HCEC 1CT (cell line): ENCODE results near the gene C12orf57.

Experiments used
- DNase-seq: peaks from one replicate; pipeline ENCODE4 v3.0.0-alpha.2; 2017

C12orf57 gene

DNA sequence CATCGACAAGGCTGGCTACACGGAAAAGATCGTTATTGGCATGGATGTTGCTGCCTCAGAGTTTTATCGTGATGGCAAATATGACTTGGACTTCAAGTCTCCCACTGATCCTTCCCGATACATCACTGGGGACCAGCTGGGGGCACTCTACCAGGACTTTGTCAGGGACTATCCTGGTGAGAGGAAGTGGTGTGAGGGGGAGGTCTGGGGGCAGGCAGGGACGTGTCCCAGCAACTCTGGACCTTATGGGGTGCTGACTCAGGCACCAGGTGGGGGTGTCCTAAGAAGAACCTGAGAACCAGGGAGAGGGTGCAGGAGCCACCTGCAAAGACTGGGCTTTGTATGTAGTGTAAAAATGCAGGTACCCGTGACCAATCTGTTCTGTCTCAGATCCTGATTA, 24.2 kb upstream of the C12orf57 start:
- no peak for DNase-seq

DNA sequence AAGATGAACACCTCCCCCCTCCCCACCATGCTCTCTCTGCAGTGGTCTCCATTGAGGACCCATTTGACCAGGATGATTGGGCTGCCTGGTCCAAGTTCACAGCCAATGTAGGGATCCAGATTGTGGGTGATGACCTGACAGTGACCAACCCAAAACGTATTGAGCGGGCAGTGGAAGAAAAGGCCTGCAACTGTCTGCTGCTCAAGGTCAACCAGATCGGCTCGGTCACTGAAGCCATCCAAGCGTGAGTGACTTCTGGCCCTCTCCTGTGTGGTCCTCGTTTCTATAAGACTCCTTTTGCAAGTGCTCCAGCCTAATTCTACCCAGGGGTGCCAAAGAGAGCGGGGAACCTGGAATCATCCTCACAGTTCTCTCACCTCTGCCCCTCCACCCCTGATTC, 22.3 kb upstream of the C12orf57 start:
- no peak for DNase-seq

DNA sequence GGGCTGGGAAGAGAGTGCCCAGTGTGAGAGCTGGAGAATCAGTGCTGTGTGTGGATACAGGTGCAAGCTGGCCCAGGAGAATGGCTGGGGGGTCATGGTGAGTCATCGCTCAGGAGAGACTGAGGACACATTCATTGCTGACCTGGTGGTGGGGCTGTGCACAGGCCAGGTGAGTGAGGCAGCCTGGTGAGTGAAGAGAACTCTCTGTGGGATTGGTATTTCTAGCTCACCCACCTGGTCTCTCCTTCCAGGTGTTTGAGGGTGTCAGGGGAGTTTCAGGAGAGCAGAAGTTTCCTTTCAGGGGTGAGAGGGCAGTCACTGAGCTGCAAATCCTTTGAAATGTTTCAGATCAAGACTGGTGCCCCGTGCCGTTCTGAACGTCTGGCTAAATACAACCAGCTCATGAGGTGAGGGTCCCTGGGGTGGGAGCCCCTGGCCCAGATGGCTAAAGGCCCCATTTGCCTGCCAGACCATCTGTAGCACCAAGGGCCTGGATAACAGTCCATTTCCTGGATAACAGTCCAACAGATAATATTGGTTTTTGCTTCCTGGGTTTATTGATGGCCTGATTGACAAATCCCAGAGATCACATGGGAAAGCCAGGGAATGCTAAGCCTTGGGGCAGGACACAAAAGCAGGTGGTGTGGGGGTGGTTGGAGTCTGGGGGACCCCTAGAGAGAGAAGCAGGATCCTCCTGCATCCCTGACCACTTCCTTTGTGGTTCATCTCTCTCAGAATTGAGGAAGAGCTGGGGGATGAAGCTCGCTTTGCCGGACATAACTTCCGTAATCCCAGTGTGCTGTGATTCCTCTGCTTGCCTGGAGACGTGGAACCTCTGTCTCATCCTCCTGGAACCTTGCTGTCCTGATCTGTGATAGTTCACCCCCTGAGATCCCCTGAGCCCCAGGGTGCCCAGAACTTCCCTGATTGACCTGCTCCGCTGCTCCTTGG, 21.6 kb upstream of the C12orf57 start:
- DNase-seq = no peak

DNA sequence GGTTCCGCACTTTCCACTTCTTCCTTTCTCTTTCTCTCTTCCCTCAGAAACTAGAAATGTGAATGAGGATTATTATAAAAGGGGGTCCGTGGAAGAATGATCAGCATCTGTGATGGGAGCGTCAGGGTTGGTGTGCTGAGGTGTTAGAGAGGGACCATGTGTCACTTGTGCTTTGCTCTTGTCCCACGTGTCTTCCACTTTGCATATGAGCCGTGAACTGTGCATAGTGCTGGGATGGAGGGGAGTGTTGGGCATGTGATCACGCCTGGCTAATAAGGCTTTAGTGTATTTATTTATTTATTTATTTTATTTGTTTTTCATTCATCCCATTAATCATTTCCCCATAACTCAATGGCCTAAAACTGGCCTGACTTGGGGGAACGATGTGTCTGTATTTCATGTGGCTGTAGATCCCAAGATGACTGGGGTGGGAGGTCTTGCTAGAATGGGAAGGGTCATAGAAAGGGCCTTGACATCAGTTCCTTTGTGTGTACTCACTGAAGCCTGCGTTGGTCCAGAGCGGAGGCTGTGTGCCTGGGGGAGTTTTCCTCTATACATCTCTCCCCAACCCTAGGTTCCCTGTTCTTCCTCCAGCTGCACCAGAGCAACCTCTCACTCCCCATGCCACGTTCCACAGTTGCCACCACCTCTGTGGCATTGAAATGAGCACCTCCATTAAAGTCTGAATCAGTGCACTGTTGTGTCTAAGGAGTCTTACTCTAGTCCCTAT, 20.7 kb upstream of the C12orf57 start:
- no peak for DNase-seq

DNA sequence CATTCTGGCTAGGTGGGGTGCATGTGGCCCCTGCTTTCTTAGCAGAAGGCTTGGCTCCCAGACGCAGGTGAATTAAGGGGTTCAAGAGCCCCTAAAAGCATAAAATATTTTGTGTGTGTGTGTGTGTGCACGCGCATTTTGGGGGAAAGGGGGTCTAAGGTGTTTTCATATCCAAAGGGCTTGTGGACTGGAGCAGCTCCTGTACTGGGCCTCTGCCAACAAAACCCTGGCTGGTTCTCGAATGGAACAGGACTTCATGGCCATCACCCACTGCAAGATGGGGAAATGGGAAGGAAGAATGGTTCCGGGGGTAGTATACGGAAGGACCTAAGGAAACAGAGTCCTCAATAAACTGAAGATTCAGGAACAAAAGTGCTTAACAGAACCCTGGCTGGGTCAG, 20.0 kb upstream of the C12orf57 start:
- no peak for DNase-seq

DNA sequence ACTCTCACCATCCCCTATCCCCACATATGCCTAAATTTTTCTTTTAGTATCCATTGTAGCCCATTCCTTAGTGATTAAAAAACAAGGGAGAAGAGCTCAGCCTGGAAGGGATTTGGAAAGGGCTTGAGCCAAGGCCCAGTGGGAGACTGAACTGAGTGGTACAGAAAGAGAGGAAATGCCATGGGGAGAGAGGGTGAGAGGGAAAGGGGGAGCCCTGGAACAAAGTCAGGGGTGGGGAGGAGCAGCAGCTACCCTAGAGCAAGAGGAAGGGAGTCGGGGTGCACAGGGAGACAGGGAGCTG, 18.6 kb upstream of the C12orf57 start:
- no peak for DNase-seq

DNA sequence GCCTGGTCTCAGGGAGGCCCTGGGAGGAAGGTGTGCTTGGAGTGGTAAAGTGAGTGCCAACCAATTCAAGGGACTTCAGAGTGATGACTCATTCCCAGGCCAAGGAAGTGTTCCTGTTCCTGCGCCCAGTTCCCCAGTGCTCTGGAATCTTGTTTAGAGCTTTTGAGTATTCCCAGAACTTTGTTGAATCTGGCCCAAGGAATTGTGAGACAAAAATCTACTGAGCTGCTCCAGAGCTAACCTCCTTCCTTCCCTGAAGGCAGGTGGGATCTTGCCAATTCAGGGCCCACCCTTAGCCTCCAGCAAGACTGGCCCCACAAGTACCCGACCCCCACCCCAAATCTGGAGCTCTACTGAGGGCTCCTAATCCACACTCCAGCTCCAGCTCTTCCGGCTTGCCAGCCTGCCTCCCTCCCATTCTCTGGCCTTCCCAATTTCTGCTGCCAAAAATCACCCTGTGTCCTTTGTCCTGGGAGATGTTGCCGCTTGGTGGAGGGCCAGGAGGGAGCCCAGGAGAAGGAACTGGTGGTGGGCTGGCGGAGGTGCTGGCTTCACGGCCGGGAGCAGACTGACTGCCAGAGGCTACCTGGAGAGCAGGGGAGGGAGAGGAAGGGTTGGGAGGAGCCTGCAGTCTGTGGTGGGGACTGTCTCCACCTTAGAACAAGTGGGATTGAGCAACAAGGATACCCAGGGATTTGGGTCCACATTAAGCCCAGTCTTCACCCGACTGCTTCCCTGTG, 18.1 kb upstream of the C12orf57 start:
- DNase-seq = peak; percentile 90

DNA sequence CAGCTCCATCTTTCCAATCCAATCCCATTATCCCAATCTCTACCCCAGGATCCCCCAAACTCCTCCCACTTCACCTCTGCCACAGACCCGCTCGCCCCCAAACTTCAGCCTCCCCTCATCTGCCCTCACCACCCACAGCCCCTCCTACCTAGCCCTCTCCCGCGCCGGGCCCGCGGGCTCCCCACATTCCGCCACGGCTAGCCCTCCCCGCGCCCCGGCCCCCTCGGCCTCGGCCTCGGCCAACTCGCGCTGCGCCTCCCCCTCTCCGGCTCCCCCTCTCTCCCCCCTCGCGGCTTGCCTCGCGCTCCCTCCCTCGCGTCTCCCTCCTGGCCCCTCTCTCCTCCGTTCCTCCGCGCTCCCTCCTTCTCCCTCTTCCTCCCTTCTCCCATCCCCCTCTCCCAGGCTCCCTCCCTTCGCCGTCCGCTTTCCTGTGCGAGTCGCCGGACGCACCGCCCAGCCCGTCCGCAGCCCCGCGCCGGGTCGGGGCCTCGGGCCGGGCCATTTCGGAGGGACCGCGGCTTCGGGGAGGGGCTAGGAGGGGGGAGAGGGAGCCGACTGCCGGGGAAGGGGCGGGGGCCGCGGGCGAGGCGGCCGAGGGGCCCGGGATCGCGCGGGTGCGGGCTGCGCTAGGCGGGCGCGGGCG, 16.3 kb upstream of the C12orf57 start, which contains the start of gene ATN1:
TSS of gene ATN1 (plus strand) at position 581 of the 643 bp plus-strand sequence. CDS start 6,043 bp downstream, outside the sequence.
- DNase-seq = peak; percentile 77

DNA sequence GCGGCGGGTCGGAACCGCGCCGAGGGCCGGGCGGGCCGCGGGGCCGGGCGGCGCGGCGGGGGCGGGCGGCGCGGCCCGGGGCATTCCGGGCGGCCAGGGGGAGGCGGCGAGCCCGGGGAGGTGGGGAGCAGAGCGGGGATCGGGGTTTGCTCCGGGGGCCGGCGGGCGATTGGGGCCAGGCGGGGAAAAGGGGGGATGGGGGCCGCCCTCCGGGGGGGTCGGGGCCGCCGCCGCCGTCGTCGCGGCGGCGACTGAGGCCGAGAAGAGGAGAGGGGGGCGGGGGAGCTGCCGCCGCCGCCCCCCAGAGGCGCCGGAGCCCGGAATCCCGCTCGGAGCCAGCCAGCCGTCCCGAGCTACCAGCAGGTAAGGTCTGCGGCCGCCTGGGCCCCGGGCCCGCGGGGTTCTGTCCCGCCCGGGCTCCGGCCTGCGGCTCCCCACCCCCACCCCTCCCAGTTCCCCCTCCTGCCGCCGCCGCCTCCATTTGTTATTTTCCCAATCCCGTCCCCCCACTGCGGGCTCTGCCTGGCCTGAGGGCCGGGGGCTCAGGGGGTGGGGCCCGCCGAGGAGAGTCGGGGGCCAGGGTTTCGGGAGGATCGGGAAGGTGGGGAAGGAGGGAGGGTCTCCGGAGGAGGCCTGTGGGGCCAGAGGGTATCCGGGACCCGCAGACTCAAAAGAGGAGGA, 15.7 kb upstream of the C12orf57 start:
- DNase-seq = no peak

DNA sequence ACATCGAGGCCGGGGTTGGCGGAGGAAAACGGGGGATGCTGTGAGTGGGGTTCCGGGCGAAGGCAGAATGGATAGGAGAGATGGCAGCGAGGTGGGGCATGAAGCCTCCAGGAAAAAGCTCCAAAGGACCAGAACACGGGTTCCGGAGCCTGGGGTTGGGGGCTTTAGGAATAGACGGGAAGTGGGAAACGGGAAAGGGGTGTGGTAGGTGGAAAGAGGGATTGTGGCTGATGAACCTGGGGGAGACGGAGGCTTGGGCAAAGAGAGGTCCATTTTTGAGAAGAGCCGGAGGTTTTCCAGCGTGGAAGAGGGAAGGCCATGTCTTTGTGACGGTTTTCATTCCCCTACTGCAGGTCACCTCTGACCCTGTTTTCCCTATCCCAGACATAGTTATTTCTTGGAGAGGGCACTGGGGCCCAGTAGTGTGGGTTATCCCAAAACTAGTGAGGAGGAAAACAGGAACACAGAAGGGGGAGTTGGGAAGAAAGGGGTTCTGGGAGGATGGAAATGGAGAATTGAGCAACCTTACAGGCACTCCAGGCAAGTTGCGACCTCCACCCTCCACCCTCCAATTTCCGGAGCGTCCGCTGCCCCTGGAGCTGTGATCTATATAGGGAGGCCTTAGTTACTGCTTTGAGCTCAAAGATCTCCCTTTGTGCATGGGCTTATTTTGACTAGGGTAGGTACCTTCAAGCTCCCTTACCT, 15.0 kb upstream of the C12orf57 start:
- DNase-seq = no peak

DNA sequence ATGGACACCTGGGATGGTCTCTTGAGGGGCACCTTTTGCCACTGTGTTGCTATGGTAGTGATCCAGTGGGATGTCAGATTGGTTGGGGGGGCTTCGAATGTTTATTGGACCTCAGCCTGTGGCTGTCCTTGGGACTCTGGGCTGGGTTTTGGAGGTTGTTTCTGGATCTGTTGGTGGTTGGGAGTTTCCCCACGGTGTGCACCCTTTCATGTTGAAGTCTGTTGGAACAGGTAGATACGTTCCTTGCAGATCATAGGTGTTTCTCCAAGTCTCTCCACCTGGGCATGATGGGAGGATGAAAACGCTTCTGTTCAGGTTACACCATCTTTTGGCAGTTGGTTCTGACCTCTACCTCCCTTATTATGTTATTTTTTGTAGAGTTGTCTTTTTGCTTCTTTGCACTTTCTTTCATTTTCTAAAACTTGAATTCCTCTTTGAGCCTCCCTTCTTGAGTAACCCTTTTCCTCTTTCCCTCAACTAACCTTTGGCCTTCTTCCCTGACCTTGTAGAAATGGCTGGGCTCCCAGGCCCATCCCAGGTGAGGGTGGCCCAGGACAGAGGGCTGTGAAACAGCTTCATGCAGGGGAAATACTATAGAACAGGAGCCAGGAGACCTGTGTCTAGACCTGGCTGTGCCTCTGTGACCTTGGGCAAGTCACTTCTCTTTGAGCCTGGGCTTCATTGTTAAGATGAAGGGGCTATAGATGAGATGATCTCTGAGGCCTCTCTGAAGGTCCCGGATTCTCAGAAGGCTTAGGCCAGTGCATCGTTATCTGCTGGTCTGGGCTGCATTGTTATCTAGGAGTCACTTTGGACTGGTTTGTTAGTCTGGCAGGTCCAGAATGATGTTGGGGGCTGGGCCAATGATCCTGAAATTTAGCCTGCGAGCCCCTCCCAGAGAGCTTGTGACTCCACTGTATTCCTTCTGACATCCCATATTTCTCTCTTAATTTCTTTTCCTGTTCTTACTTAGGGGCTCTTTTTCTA, 14.1 kb upstream of the C12orf57 start:
- no peak for DNase-seq

DNA sequence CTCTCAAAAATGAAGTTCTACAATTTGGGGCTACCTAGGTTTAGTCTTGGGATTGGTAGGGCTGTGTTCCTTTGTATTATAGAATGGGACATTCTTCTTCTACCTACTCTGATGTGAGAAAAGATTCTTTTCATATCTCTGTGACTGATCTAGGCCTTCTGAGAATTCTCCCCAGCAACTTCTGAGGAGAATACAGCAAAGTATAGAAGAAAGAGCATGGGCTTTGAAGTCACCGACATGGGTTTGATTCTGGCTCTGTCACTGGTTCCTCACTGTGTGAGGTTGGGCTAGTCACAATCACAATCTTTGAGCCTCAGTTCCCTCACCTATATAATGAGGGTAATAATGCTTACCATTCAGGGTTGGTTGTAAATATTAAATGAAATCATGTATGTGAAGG, 11.1 kb upstream of the C12orf57 start:
- no peak for DNase-seq

DNA sequence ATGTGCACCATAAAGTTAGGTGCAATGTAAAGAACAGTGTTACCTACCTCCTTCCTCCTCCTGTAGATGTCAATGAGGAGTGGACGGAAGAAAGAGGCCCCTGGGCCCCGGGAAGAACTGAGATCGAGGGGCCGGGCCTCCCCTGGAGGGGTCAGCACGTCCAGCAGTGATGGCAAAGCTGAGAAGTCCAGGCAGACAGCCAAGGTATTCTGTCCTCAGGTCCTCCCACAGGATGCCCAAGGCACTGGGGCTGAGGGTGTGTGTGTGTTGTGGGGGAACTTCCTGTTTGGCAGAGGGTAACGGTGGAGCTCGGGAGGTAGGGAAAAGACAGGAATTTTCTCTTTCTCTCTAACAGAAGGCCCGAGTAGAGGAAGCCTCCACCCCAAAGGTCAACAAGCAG, 9.7 kb upstream of the C12orf57 start:
- DNase-seq = no peak

DNA sequence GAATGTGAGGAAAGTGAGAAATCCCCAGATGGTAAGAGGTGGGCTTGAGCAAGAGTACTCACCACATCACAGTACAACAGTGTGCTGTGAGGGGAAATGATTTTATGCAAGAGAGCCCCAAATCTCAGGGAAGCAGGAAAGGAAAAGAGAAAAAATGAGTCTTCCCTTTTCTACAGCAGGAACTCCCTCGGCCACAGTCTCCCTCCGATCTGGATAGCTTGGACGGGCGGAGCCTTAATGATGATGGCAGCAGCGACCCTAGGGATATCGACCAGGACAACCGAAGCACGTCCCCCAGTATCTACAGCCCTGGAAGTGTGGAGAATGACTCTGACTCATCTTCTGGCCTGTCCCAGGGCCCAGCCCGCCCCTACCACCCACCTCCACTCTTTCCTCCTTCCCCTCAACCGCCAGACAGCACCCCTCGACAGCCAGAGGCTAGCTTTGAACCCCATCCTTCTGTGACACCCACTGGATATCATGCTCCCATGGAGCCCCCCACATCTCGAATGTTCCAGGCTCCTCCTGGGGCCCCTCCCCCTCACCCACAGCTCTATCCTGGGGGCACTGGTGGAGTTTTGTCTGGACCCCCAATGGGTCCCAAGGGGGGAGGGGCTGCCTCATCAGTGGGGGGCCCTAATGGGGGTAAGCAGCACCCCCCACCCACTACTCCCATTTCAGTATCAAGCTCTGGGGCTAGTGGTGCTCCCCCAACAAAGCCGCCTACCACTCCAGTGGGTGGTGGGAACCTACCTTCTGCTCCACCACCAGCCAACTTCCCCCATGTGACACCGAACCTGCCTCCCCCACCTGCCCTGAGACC, 8.2 kb upstream of the C12orf57 start:
- DNase-seq = no peak

DNA sequence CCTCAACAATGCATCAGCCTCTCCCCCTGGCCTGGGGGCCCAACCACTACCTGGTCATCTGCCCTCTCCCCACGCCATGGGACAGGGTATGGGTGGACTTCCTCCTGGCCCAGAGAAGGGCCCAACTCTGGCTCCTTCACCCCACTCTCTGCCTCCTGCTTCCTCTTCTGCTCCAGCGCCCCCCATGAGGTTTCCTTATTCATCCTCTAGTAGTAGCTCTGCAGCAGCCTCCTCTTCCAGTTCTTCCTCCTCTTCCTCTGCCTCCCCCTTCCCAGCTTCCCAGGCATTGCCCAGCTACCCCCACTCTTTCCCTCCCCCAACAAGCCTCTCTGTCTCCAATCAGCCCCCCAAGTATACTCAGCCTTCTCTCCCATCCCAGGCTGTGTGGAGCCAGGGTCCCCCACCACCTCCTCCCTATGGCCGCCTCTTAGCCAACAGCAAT, 7.6 kb upstream of the C12orf57 start:
- DNase-seq = no peak

DNA sequence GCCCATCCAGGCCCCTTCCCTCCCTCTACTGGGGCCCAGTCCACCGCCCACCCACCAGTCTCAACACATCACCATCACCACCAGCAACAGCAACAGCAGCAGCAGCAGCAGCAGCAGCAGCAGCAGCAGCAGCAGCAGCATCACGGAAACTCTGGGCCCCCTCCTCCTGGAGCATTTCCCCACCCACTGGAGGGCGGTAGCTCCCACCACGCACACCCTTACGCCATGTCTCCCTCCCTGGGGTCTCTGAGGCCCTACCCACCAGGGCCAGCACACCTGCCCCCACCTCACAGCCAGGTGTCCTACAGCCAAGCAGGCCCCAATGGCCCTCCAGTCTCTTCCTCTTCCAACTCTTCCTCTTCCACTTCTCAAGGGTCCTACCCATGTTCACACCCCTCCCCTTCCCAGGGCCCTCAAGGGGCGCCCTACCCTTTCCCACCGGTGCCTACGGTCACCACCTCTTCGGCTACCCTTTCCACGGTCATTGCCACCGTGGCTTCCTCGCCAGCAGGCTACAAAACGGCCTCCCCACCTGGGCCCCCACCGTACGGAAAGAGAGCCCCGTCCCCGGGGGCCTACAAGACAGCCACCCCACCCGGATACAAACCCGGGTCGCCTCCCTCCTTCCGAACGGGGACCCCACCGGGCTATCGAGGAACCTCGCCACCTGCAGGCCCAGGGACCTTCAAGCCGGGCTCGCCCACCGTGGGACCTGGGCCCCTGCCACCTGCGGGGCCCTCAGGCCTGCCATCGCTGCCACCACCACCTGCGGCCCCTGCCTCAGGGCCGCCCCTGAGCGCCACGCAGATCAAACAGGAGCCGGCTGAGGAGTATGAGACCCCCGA, 7.0 kb upstream of the C12orf57 start:
- no peak for DNase-seq

DNA sequence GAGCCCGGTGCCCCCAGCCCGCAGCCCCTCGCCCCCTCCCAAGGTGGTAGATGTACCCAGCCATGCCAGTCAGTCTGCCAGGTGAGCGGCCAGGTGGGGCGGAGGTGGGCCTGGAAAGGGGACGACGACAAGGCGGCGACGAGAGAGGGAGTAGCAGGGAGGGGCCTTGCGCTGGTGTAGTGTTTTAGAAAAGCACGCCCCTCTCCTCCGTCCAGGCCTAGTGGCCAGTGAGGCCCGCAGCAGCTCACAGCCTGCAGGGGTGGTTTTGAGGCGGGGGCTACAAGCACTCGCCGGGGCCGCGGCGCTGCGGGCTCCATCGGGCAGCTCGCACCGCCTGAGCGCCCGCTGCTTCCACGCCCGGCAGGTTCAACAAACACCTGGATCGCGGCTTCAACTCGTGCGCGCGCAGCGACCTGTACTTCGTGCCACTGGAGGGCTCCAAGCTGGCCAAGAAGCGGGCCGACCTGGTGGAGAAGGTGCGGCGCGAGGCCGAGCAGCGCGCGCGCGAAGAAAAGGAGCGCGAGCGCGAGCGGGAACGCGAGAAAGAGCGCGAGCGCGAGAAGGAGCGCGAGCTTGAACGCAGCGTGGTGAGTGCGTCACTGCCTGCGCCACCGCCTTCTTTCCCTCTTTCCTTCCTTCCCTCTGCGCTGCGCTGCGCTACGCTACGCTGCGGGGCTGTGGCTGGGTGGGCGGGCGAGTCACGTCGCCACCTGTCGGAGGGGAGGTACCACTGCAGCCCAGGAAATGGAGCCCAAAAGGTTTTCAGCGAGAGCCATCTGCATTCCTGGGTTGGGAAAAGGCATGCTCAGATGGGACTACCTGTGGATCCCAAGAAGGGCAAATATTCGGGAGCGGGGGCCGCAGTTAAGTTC, 6.1 kb upstream of the C12orf57 start:
- peak; percentile 87 for DNase-seq
